Mucosa of descending colon (tissue), 3 donors: Measurements from ENCODE around the gene THADA. TPM values are rescaled to one million over a fixed set of nuclear protein-coding genes. Genes with fewer than 3 reads are reported as not detected.

Source experiments
- ATAC-seq: fragments of 200-7000 bp; cut with Tn5 transposase; one replicate; pipeline ENCODE4 v1.9.1; 2020; ENCODE audit warnings: mild to moderate bottlenecking, moderate library complexity
- DNase-seq, 3 donors: peaks; one replicate each; pipeline ENCODE4 v3.0.0-alpha.2; 2020
- H3K36me3 ChIP-seq: fragments of 200-600 bp; one replicate; pipeline ENCODE4 v1.8.0; 2021; ENCODE audit warnings: low read depth, mild to moderate bottlenecking
- H3K4me1 ChIP-seq: fragments of 200-600 bp; one replicate; pipeline ENCODE4 v1.8.0; 2021; ENCODE audit warnings: low read depth, mild to moderate bottlenecking
- H3K4me3 ChIP-seq: fragments of 200-600 bp; one replicate; pipeline ENCODE4 v1.8.0; 2021; ENCODE audit warnings: mild to moderate bottlenecking
- H3K9me3 ChIP-seq: fragments of 200-600 bp; one replicate; pipeline ENCODE4 v1.8.0; 2021; ENCODE audit warnings: mild to moderate bottlenecking
- CTCF ChIP-seq: fragments of 200-600 bp; IDR thresholded peaks from one replicate; pipeline ENCODE4 v1.8.0; 2022; ENCODE audit warnings: antibody characterized with exemption, mild to moderate bottlenecking
- intact Hi-C, 2 donors: fragments of 100-400 bp; cut with DNase I in 1 of 2; cut with micrococcal nuclease in 1 of 2; formaldehyde crosslinking; loops; one replicate each; pipeline versions ENCODE4 v1.11.0 to v1.11.1; 2022; cut with DNase I, micrococcal nuclease
- total RNA-seq, 3 donors: library from RNA; stranded (reverse); fragmentation: NEBNext Ultra II Directional in 2 of 3; extraction: Animal tissue kit (Norgen Biotek cat#: 25700) in 2 of 3; gene quantifications; one replicate each; pipeline versions ENCODE4 v1.2.1 to v1.2.4, GENCODE V29; 2021 to 2023
- donor health status: DM: no; HTN: no; CAD: no; lungs with moderate emphysema.
- donor health status: DM: no; HTN: no; CAD: no.
- donor health status: DM: no; HTN: yes; CAD: no.

THADA gene
- total RNA-seq, 3 donors from 2014 or later = 20.1 to 26.7 (median 25.3) TPM

- ATAC-seq (no peak), DNase-seq (no peak)
- no peaks in the 10 kb centered on the region for H3K36me3 ChIP-seq
- no peaks in the 10 kb centered on the region for H3K9me3 ChIP-seq
- no peak for TF ChIP-seq CTCF
- peaks cover 12% of the 10 kb centered on the region for H3K4me1 ChIP-seq
- H3K4me3 ChIP-seq = no peak overlapping the region
- intact Hi-C loops = no loop called here
These were observed 324.8 kb downstream of the THADA start for GRCh38 chr2:43270930-43271615.

DNA sequence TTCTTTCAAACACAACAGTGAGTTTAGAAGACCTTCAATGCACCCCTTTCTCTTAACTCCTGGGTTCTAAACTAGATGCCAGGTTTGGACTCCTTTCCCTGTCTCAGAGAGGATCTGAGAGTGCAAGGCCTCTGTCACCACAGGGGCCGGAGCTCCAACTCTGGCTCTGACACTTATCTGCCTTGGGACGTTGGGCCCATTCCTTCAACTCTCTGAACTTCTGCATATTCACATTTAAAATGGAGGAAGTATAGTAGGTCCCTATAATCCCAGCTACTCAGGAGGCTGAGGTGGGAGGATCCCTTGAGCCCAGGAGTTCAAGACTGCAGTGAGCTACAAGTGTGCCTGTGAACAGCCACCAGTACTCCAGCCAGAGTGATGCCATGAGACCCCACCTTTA, 325.4 kb downstream of the THADA start:
- Histone ChIP-seq H3K4me1 (peaks cover 9% of the 10 kb centered on the region), H3K9me3 (no peaks in the 10 kb centered on the region), H3K36me3 (no peaks in the 10 kb centered on the region), H3K4me3 (no peak overlapping the region)
- DNase-seq (no peak), ATAC-seq (no peak)
- intact Hi-C loops = no loop called here
- no peak for TF ChIP-seq CTCF

GRCh38 chr2:43269706-43270105, 326.1 kb downstream of the THADA start:
- no peaks in the 10 kb centered on the region for H3K9me3 ChIP-seq
- ATAC-seq = peak; percentile 73
- no peak for TF ChIP-seq CTCF
- intact Hi-C loops = no loop called here
- DNase-seq = peak in 1 of 3 donors; percentile 44
- peaks cover 9% of the 10 kb centered on the region for H3K4me1 ChIP-seq
- H3K36me3 ChIP-seq = no peaks in the 10 kb centered on the region
- no peak overlapping the region for H3K4me3 ChIP-seq

GRCh38 chr2:43269074-43269572, 326.7 kb downstream of the THADA start:
- ATAC-seq = peak; percentile 75
- Histone ChIP-seq H3K4me3 (no peak overlapping the region), H3K36me3 (no peaks in the 10 kb centered on the region), H3K4me1 (peaks cover 9% of the 10 kb centered on the region), H3K9me3 (no peaks in the 10 kb centered on the region)
- no peak for TF ChIP-seq CTCF
- intact Hi-C loops = no loop called here
- DNase-seq = peak; percentile 54 to 84 (median 63)

DNA sequence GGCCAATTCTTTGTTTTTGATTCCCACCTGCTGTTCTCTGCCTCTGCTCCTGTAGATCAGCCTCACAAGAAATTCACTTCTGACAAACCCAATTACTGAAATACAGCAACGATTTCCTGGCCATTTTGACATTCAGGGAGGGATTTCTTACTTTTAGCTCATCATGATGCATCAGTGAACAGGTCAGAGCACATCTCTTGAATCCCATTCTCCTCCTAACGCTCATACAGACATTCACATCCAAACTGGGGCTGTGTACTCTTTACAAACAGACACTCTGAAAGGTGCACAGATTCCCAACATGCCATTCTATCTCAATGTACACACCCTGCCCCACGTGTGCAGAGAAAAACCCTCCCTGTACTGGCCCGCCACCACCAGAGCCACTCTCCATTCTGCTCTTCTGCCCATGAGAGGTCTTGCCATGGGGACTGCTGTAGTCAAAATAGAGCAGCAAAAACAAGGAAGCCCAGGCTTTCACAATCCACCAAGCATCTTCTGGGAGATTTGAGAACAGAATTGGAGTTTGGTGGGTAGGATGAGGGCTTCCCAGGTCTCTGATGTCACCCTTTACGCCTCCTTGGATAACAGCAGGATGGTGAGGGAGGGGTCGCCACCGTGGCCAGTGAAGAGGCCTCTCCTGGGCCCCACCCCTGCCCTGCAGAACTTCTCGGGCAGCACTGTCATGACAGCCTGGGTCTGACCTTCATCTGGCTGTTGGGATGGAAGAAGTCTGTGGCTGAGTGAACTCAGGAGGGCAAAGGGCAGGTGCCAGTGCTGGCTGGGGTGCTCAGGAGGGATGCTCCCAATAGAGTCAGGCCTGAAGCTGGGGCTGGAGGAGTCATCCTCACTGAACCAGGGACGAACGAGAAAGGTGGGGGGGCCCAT, 327.5 kb downstream of the THADA start:
- H3K4me3 ChIP-seq = no peak overlapping the region
- intact Hi-C loops = no loop called here
- no peaks in the 10 kb centered on the region for H3K36me3 ChIP-seq
- H3K9me3 ChIP-seq = no peaks in the 10 kb centered on the region
- ATAC-seq (no peak), DNase-seq (no peak)
- no peak for TF ChIP-seq CTCF
- peaks cover 9% of the 10 kb centered on the region for H3K4me1 ChIP-seq
